Measurements from ENCODE around the gene OR2A5.

GRCh38 chr7:144004703-144005102, 44.0 kb upstream of the OR2A5 start:
- TF ChIP-seq CTCF (IDR thresholded peaks at IDR 0.05) (no peak), POLR2A (IDR thresholded peaks at IDR 0.05) (no peak)

All from testis (tissue), 2 donors.